Stomach (tissue), 4 donors: Measurements from ENCODE around the gene PLEKHA4.

Experiments
- POLR2A ChIP-seq, 4 donors: fragments of 450-650 bp; IDR thresholded peaks; one replicate each; pipeline ENCODE4 v1.6.1; 2016; ENCODE audit warnings: antibody characterized with exemption in 4 of 4, control low read depth in 2 of 4, mild to moderate bottlenecking in 1 of 4, moderate library complexity in 1 of 4
- POLR2AphosphoS5 ChIP-seq, 3 donors: sonication (generic); formaldehyde crosslinking; IDR thresholded peaks; one replicate each; pipeline ENCODE4 v1.6.1; 2016; ENCODE audit warnings: antibody characterized with exemption in 3 of 3
- TF ChIP-seq, protein P1 (sequence below), 7 experiments: fragments of 450-650 bp in 4 of 7; fragments of 200-600 bp in 3 of 7; sonication (generic) in 3 of 7; IDR thresholded peaks; one replicate each; pipeline ENCODE4 v1.5.1; 2016 to 2019; ENCODE audit warnings: antibody characterized with exemption in 7 of 7, control low read depth in 2 of 7, mild to moderate bottlenecking in 1 of 7

DNA sequence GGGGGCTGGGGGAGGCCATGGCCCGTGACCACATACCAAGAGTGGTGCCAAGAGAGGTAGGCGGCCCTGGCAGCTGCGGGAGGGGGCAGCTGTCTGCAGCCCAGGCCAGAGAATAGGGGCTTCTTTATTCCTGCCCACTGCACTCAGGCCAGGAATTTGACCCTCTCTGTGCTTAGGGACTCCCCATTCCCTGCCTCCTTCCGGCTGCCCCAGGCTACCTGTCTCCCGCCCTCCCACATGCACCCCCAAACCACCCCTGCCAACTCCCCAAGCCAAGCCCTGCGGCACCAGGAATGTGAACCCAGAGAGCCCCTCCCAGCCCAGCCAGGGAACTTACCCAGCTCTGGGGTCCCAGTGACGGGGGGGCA lies 687 bp downstream of the PLEKHA4 start:
- TF ChIP-seq, protein P1, sequence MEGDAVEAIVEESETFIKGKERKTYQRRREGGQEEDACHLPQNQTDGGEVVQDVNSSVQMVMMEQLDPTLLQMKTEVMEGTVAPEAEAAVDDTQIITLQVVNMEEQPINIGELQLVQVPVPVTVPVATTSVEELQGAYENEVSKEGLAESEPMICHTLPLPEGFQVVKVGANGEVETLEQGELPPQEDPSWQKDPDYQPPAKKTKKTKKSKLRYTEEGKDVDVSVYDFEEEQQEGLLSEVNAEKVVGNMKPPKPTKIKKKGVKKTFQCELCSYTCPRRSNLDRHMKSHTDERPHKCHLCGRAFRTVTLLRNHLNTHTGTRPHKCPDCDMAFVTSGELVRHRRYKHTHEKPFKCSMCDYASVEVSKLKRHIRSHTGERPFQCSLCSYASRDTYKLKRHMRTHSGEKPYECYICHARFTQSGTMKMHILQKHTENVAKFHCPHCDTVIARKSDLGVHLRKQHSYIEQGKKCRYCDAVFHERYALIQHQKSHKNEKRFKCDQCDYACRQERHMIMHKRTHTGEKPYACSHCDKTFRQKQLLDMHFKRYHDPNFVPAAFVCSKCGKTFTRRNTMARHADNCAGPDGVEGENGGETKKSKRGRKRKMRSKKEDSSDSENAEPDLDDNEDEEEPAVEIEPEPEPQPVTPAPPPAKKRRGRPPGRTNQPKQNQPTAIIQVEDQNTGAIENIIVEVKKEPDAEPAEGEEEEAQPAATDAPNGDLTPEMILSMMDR (IDR thresholded peaks at IDR 0.05), result no peak
- TF ChIP-seq POLR2AphosphoS5 (IDR thresholded peaks at IDR 0.05), result no peak
- TF ChIP-seq POLR2A (IDR thresholded peaks at IDR 0.05), result no peak
